NT2/D1 (cell line): ENCODE measurements around the gene TBX2.

ENCODE experiments used
- DNase-seq: peaks from one replicate; pipeline ENCODE4 v3.0.0-alpha.2; 2011; ENCODE audit warnings: low read depth, low spot score
- H3K27me3 ChIP-seq: 2 replicates; pipeline ENCODE4 v1.6.0; 2011; ENCODE audit warnings: mild to moderate bottlenecking; ENCODE audit not compliant: insufficient read length, insufficient read depth
- H3K36me3 ChIP-seq: 2 replicates; pipeline ENCODE4 v1.6.1; 2011; ENCODE audit warnings: mild to moderate bottlenecking, low read length, mixed read lengths; ENCODE audit not compliant: insufficient read depth, insufficient read length
- H3K4me1 ChIP-seq: 2 replicates; pipeline ENCODE4 v1.5.1; 2011; ENCODE audit not compliant: insufficient read depth, insufficient read length
- H3K4me3 ChIP-seq: 2 replicates; pipeline ENCODE4 v1.5.1; 2011; ENCODE audit warnings: low read depth; ENCODE audit not compliant: insufficient read length
- H3K9ac ChIP-seq: 2 replicates; pipeline ENCODE4 v1.6.0; 2011; ENCODE audit warnings: low read depth; ENCODE audit not compliant: insufficient read length
- H3K9me3 ChIP-seq: 2 replicates; pipeline ENCODE4 v1.5.1; 2011; ENCODE audit warnings: mild to moderate bottlenecking, low read length; ENCODE audit not compliant: insufficient read depth
- SUZ12 ChIP-seq: IDR thresholded peaks from 2 replicates; pipeline ENCODE4 v1.6.1; 2011; ENCODE audit not compliant: insufficient read length, insufficient read depth; ENCODE audit errors: extremely low read depth
- YY1 ChIP-seq: IDR thresholded peaks from 2 replicates; pipeline ENCODE4 v1.6.1; 2011; ENCODE audit not compliant: insufficient read length, insufficient read depth
- ZNF274 ChIP-seq: IDR thresholded peaks from 2 replicates; pipeline ENCODE4 v1.6.1; 2011; ENCODE audit warnings: mild to moderate bottlenecking, low read depth, low read length

TBX2 gene

DNA sequence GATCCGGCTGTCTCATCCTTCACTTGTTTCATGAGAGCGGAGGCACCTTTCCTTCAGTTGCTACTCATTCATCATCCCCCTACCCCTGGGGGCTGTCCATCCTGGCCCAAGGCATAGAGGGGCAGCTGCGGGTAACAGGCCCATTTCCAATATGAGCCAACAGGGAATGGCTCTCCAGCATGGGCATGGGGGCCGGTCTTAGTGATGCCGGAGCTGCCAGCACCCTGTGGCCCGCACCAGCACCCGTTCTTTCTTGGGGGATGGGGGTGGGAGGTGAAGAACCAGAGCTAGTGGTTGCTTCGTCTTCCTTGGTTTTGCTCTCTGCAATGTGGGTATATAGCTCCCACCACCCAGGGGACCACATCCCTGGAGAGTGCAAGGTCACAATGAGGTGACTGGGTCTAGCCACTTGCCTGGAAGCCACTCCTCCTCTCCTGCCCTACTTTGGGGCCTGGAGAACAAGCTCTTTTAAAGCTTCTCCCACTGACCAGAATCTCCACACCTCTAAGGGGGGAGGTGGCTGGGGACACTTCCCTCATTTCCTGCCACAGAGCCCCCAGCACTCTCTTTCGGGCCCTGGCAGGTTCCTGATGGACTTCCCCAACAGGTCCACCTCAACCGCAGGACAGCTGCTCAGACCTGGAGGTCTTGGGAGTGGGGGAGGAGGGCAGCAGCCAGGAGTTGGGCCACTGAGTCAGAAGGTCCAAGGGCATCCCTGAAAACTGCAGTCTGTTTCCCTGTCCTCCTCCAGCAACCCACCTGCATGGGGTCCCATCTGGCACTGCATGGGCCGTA is 11.9 kb upstream of the TBX2 start:
- TF ChIP-seq ZNF274 (no peak), SUZ12 (no peak), YY1 (no peak)
- no peak for DNase-seq
- Histone ChIP-seq H3K27me3 (peaks cover 23% of the 10 kb centered on the region), H3K4me3 (no peak overlapping the region), H3K4me1 (peaks cover 8% of the 10 kb centered on the region), H3K36me3 (no peaks in the 10 kb centered on the region), H3K9ac (no peak overlapping the region), H3K9me3 (no peaks in the 10 kb centered on the region)

- Histone ChIP-seq H3K27me3 (peaks cover 25% of the 10 kb centered on the region), H3K4me3 (no peak overlapping the region), H3K9ac (no peak overlapping the region), H3K36me3 (no peaks in the 10 kb centered on the region), H3K9me3 (no peaks in the 10 kb centered on the region), H3K4me1 (peaks cover 10% of the 10 kb centered on the region)
- TF ChIP-seq ZNF274 (no peak), SUZ12 (no peak), YY1 (no peak)
- DNase-seq: no peak
Measured at GRCh38 chr17:61388561-61389356, 10.9 kb upstream of the TBX2 start.

- TF ChIP-seq YY1: no peak
- no peak for TF ChIP-seq ZNF274
- no peak for TF ChIP-seq SUZ12
- Histone ChIP-seq H3K36me3 (no peaks in the 10 kb centered on the region), H3K4me1 (peaks cover 8% of the 10 kb centered on the region), H3K4me3 (no peak overlapping the region), H3K9me3 (no peaks in the 10 kb centered on the region), H3K27me3 (peaks cover 26% of the 10 kb centered on the region), H3K9ac (peak overlapping the region; percentile 53)
- no peak for DNase-seq
Measured at GRCh38 chr17:61389670-61390478, 9.8 kb upstream of the TBX2 start.

- no peaks in the 10 kb centered on the region for H3K9me3 ChIP-seq
- TF ChIP-seq YY1 (no peak), SUZ12 (no peak), ZNF274 (no peak)
- peaks cover 7% of the 10 kb centered on the region for H3K4me1 ChIP-seq
- no peaks in the 10 kb centered on the region for H3K36me3 ChIP-seq
- DNase-seq: no peak
- peaks cover 32% of the 10 kb centered on the region for H3K27me3 ChIP-seq
- H3K4me3 ChIP-seq: no peak overlapping the region
- no peak overlapping the region for H3K9ac ChIP-seq
Measured at GRCh38 chr17:61390479-61390791, 9.2 kb upstream of the TBX2 start.

GRCh38 chr17:61391595-61392291 is 7.9 kb upstream of the TBX2 start:
- H3K9ac ChIP-seq: no peak overlapping the region
- no peaks in the 10 kb centered on the region for H3K36me3 ChIP-seq
- no peak overlapping the region for H3K4me3 ChIP-seq
- peaks cover 45% of the 10 kb centered on the region for H3K27me3 ChIP-seq
- TF ChIP-seq YY1: no peak
- TF ChIP-seq ZNF274: no peak
- TF ChIP-seq SUZ12: no peak
- DNase-seq: no peak
- H3K9me3 ChIP-seq: no peaks in the 10 kb centered on the region
- peaks cover 11% of the 10 kb centered on the region for H3K4me1 ChIP-seq

DNA sequence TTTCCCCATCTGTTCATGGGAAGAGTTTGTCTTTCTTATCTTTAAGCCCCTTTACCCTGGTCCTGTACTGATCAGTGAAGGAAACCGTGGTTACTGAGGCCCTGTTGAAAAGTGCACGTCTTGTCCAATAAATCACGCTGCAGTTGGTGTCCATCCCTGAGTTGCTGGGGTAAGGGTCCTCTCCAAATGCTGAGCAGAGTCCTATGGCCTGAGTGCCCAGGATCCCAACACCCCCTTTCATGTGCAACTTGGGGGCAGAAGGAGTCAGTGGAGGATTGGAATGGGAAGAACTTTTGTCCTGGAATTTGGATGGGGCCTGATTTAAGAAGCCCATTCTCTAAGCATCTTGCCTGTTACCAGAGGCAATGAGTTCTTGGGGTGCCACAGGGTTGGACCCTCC is 7.0 kb upstream of the TBX2 start:
- Histone ChIP-seq H3K36me3 (no peaks in the 10 kb centered on the region), H3K4me1 (peaks cover 13% of the 10 kb centered on the region), H3K9ac (no peak overlapping the region), H3K27me3 (peaks cover 53% of the 10 kb centered on the region), H3K4me3 (no peak overlapping the region), H3K9me3 (no peaks in the 10 kb centered on the region)
- no peak for DNase-seq
- TF ChIP-seq ZNF274 (no peak), SUZ12 (no peak), YY1 (no peak)
